Karpas-422 (cell line): Measurements from ENCODE around the gene TNS1. TPM values are rescaled to one million over a fixed set of nuclear protein-coding genes. Genes with fewer than 3 reads are reported as not detected.

Source experiments
- DNase-seq: peaks from one replicate; pipeline ENCODE4 v3.0.0-alpha.2; 2015
- H2AFZ ChIP-seq: fragments of 200-600 bp; sonication (generic); 2 replicates; pipeline ENCODE4 v1.6.1; 2014; ENCODE audit warnings: antibody characterized with exemption, low read length, mixed read lengths
- H3K27ac ChIP-seq: fragments of 200-600 bp; sonication (generic); 2 replicates; pipeline ENCODE4 v1.5.1; 2014; ENCODE audit warnings: mild to moderate bottlenecking, low read length, moderate library complexity
- H3K27me3 ChIP-seq: fragments of 200-600 bp; sonication (generic); 2 replicates; pipeline ENCODE4 v1.6.1; 2014; ENCODE audit warnings: low read length, mixed read lengths
- H3K36me3 ChIP-seq: fragments of 200-600 bp; sonication (generic); 2 replicates; pipeline ENCODE4 v1.6.1; 2014; ENCODE audit warnings: low read length, mixed read lengths; ENCODE audit not compliant: insufficient read depth
- H3K4me1 ChIP-seq: fragments of 200-600 bp; sonication (generic); 2 replicates; pipeline ENCODE4 v1.6.1; 2014; ENCODE audit warnings: mild to moderate bottlenecking, low read length, mixed read lengths
- H3K4me2 ChIP-seq: fragments of 200-600 bp; sonication (generic); 2 replicates; pipeline ENCODE4 v1.6.1; 2014; ENCODE audit warnings: low read length, low read depth, mild to moderate bottlenecking; ENCODE audit not compliant: poor library complexity, severe bottlenecking
- H3K4me3 ChIP-seq: fragments of 200-600 bp; sonication (generic); 2 replicates; pipeline ENCODE4 v1.5.1; 2014; ENCODE audit warnings: mild to moderate bottlenecking, antibody characterized with exemption, low read length, mixed read lengths
- H3K79me2 ChIP-seq: fragments of 200-600 bp; sonication (generic); 2 replicates; pipeline ENCODE4 v1.6.1; 2014; ENCODE audit warnings: mild to moderate bottlenecking, low read length, mixed read lengths
- H3K9ac ChIP-seq: fragments of 200-600 bp; sonication (generic); 2 replicates; pipeline ENCODE4 v1.6.0; 2014; ENCODE audit warnings: low read length
- H3K9me2 ChIP-seq: fragments of 200-600 bp; sonication (generic), shearing (Covaris generic); replicated peaks from 2 replicates; pipeline ENCODE4 v1.6.0; 2014; ENCODE audit warnings: mild to moderate bottlenecking, low read length, moderate library complexity; ENCODE audit not compliant: insufficient read depth
- H3K9me3 ChIP-seq: fragments of 300-700, 200-600 bp; sonication (generic); 2 replicates; pipeline ENCODE4 v1.6.1; 2014; ENCODE audit warnings: low read length, mixed read lengths
- H4K20me1 ChIP-seq: fragments of 200-600 bp; sonication (generic); 2 replicates; pipeline ENCODE4 v1.6.1; 2014; ENCODE audit warnings: mild to moderate bottlenecking, antibody characterized with exemption, low read length, low read depth; ENCODE audit not compliant: insufficient read depth
- total RNA-seq: library from RNA; depleted of rRNA; stranded (reverse); fragments of >200 nt; shearing (Covaris generic); gene quantifications from 2 replicates; pipeline ENCODE4 v1.2.3, GENCODE V29; 2014; ENCODE audit warnings: low replicate concordance

The TNS1 gene
- total RNA-seq, 1 experiment from 2014 or later: 1.7 TPM

GRCh38 chr2:217932803-217933616 lies 69.8 kb downstream of the TNS1 start:
- Histone ChIP-seq H3K9me2 (no peaks in the 10 kb centered on the region), H3K27me3 (no peaks in the 10 kb centered on the region), H3K27ac (no peak overlapping the region), H3K4me2 (no peak overlapping the region), H3K4me3 (no peak overlapping the region), H3K4me1 (no peaks in the 10 kb centered on the region), H3K9me3 (no peaks in the 10 kb centered on the region), H3K36me3 (no peaks in the 10 kb centered on the region), H2AFZ (no peak overlapping the region), H3K79me2 (no peaks in the 10 kb centered on the region), H4K20me1 (no peaks in the 10 kb centered on the region; the same call in 1 of the 2 replicates), H3K9ac (no peak overlapping the region)
- DNase-seq: no peak

- no peaks in the 10 kb centered on the region; the same call in 1 of the 2 replicates for H4K20me1 ChIP-seq
- no peaks in the 10 kb centered on the region for H3K79me2 ChIP-seq
- no peaks in the 10 kb centered on the region for H3K9me3 ChIP-seq
- no peak overlapping the region for H3K9ac ChIP-seq
- no peak for DNase-seq
- H3K36me3 ChIP-seq: no peaks in the 10 kb centered on the region
- no peaks in the 10 kb centered on the region for H3K4me1 ChIP-seq
- no peak overlapping the region for H3K4me3 ChIP-seq
- no peak overlapping the region for H2AFZ ChIP-seq
- H3K4me2 ChIP-seq: no peak overlapping the region
- no peak overlapping the region for H3K27ac ChIP-seq
- H3K9me2 ChIP-seq: no peaks in the 10 kb centered on the region
- no peaks in the 10 kb centered on the region for H3K27me3 ChIP-seq
Measured at GRCh38 chr2:217931846-217932560, 70.8 kb downstream of the TNS1 start.

DNA sequence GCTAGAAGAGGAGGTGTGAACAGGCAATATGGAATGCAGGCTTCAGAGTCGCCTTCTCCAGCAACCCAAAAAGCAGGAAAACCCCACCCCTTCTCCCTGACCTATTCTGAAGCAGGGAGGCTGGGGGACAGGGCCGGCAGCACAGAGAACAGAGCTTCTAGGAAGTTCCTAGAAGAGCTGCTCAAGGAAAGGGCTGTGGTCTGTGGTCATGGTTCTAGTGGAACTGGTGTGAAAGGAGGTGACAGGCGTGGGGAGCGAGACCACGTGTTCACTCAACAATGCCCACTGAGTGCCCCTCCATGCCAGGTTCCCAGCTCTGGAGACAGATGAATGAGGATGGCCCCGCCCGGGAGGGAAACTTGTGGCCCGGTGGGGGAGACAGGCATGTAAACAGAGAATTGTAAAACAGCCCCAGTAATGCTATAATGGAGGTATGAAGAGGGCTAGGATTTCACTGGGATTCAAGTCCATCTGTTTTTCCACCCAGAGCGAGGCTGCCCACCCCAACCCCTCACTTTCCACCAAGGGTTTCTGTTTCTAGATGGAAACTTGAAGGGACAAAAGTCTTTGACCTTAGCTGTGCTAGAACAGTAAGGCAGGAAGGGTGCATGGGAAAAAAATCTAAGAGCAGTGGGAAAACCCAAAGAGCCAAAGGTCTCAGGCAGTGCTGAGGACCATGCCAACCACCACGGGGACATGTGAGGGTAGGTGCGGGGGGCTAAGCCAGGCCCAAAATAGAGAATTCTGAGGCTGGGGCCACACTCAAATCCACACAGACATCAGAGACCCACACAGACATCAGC lies 71.8 kb downstream of the TNS1 start:
- no peaks in the 10 kb centered on the region for H3K9me3 ChIP-seq
- no peak overlapping the region for H3K27ac ChIP-seq
- H3K4me2 ChIP-seq: no peak overlapping the region
- no peak overlapping the region for H2AFZ ChIP-seq
- DNase-seq: no peak
- H3K9ac ChIP-seq: no peak overlapping the region
- no peaks in the 10 kb centered on the region for H3K79me2 ChIP-seq
- no peak overlapping the region for H3K4me3 ChIP-seq
- H3K4me1 ChIP-seq: no peaks in the 10 kb centered on the region
- no peaks in the 10 kb centered on the region for H3K9me2 ChIP-seq
- no peaks in the 10 kb centered on the region; the same call in 1 of the 2 replicates for H4K20me1 ChIP-seq
- no peaks in the 10 kb centered on the region for H3K36me3 ChIP-seq
- no peaks in the 10 kb centered on the region for H3K27me3 ChIP-seq

GRCh38 chr2:217929757-217930707 lies 72.8 kb downstream of the TNS1 start:
- H3K36me3 ChIP-seq: no peaks in the 10 kb centered on the region
- H3K4me1 ChIP-seq: no peaks in the 10 kb centered on the region
- H3K79me2 ChIP-seq: no peaks in the 10 kb centered on the region
- no peak for DNase-seq
- H3K9me3 ChIP-seq: no peaks in the 10 kb centered on the region
- no peak overlapping the region for H3K4me3 ChIP-seq
- H2AFZ ChIP-seq: no peak overlapping the region
- no peak overlapping the region for H3K9ac ChIP-seq
- no peaks in the 10 kb centered on the region for H4K20me1 ChIP-seq
- no peak overlapping the region for H3K4me2 ChIP-seq
- no peak overlapping the region for H3K27ac ChIP-seq
- no peaks in the 10 kb centered on the region for H3K9me2 ChIP-seq
- no peaks in the 10 kb centered on the region for H3K27me3 ChIP-seq

DNA sequence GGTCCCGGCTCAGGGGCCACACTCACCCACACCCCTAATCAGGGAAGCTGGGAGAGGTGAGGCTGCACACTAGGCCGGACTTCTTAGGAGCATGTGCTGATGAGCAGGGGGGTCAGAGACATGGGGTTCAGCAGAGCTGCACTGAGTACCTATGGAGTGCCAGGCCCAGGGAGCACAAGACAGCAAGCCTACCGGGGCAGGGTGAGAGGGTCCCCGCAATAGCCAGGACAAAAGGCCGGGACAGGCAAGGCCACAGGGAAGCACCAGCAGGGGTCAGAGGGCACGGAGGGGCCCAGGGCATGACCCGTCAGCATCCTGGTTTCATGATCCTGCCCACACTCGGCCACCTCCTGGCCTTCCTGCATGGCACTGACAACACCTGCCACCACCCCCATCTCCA lies 73.5 kb downstream of the TNS1 start:
- no peak for DNase-seq
- Histone ChIP-seq H3K4me3 (no peak overlapping the region), H3K79me2 (no peaks in the 10 kb centered on the region)

GRCh38 chr2:217928324-217929181 lies 74.2 kb downstream of the TNS1 start:
- Histone ChIP-seq H3K27me3 (no peaks in the 10 kb centered on the region), H3K36me3 (no peaks in the 10 kb centered on the region), H2AFZ (no peak overlapping the region), H3K9ac (no peak overlapping the region), H3K4me3 (no peak overlapping the region), H3K4me2 (no peak overlapping the region), H3K9me3 (no peaks in the 10 kb centered on the region), H3K79me2 (no peaks in the 10 kb centered on the region), H3K9me2 (no peaks in the 10 kb centered on the region), H3K27ac (no peak overlapping the region), H4K20me1 (no peaks in the 10 kb centered on the region), H3K4me1 (no peaks in the 10 kb centered on the region)
- DNase-seq: no peak

More for the DNA sequence above, 73.5 kb downstream of the TNS1 start:
- H3K27ac ChIP-seq: no peak overlapping the region
- H3K4me1 ChIP-seq: no peaks in the 10 kb centered on the region
- no peaks in the 10 kb centered on the region for H3K36me3 ChIP-seq
- no peaks in the 10 kb centered on the region for H3K27me3 ChIP-seq
- no peak overlapping the region for H3K4me2 ChIP-seq
- no peak overlapping the region for H2AFZ ChIP-seq
- no peaks in the 10 kb centered on the region for H3K9me2 ChIP-seq
- no peak overlapping the region for H3K9ac ChIP-seq
- H4K20me1 ChIP-seq: no peaks in the 10 kb centered on the region
- H3K9me3 ChIP-seq: no peaks in the 10 kb centered on the region
